Parathyroid adenoma (tissue), 2 donors: ENCODE data around the gene CDS2.

Experiments used
- H2AFZ ChIP-seq: fragments of 300-600 bp; sonication (generic); one replicate; pipeline ENCODE4 v1.7.0; 2017; ENCODE audit warnings: antibody characterized with exemption, mild to moderate bottlenecking
- H3K27ac ChIP-seq: fragments of 300-600 bp; sonication (generic); one replicate; pipeline ENCODE4 v1.7.0; 2017
- H3K27me3 ChIP-seq: fragments of 300-600 bp; sonication (generic); one replicate; pipeline ENCODE4 v1.7.0; 2017; ENCODE audit warnings: low read length; ENCODE audit not compliant: control insufficient read depth, insufficient read depth
- H3K36me3 ChIP-seq: fragments of 300-600 bp; sonication (generic); one replicate; pipeline ENCODE4 v1.7.0; 2017; ENCODE audit warnings: low read length; ENCODE audit not compliant: control insufficient read depth, insufficient read depth
- H3K4me1 ChIP-seq: fragments of 300-600 bp; sonication (generic); one replicate; pipeline ENCODE4 v1.7.0; 2017; ENCODE audit warnings: control low read depth
- H3K4me2 ChIP-seq: fragments of 300-600 bp; sonication (generic); one replicate; pipeline ENCODE4 v1.7.0; 2017; ENCODE audit warnings: low read length
- H3K4me3 ChIP-seq: fragments of 300-600 bp; sonication (generic); one replicate; pipeline ENCODE4 v1.7.0; 2017; ENCODE audit warnings: low read depth, low read length
- H3K79me2 ChIP-seq: fragments of 300-600 bp; sonication (generic); one replicate; pipeline ENCODE4 v1.7.0; 2017; ENCODE audit warnings: control low read depth
- H3K9ac ChIP-seq: fragments of 300-600 bp; sonication (generic); one replicate; pipeline ENCODE4 v1.7.0; 2017; ENCODE audit warnings: mild to moderate bottlenecking
- H3K9me3 ChIP-seq: fragments of 300-600 bp; sonication (generic); one replicate; pipeline ENCODE4 v1.7.0; 2017; ENCODE audit warnings: low read length; ENCODE audit not compliant: control insufficient read depth
- CTCF ChIP-seq: fragments of 300-600 bp; sonication (generic); IDR thresholded peaks from one replicate; pipeline ENCODE4 v1.7.0; 2017; ENCODE audit warnings: antibody characterized with exemption, mild to moderate bottlenecking
- donor health status: primary hyperparathyroidism.

Gene CDS2

GRCh38 chr20:5133998-5134397 lies 7.2 kb downstream of the CDS2 start:
- Histone ChIP-seq H3K79me2 (peaks cover 64% of the 10 kb centered on the region), H3K9ac (no peak overlapping the region), H3K9me3 (no peaks in the 10 kb centered on the region), H2AFZ (no peak overlapping the region), H3K27me3 (no peaks in the 10 kb centered on the region), H3K4me2 (no peak overlapping the region), H3K4me3 (no peak overlapping the region), H3K4me1 (peaks cover 4% of the 10 kb centered on the region), H3K27ac (no peak overlapping the region), H3K36me3 (no peaks in the 10 kb centered on the region)
- TF ChIP-seq CTCF: no peak

GRCh38 chr20:5135363-5136012 lies 8.7 kb downstream of the CDS2 start:
- Histone ChIP-seq H3K9ac (no peak overlapping the region), H3K9me3 (no peaks in the 10 kb centered on the region), H3K4me2 (no peak overlapping the region), H3K4me3 (no peak overlapping the region), H3K27ac (no peak overlapping the region), H3K36me3 (no peaks in the 10 kb centered on the region), H3K27me3 (no peaks in the 10 kb centered on the region), H2AFZ (no peak overlapping the region), H3K79me2 (peaks cover 69% of the 10 kb centered on the region), H3K4me1 (peaks cover 4% of the 10 kb centered on the region)
- no peak for TF ChIP-seq CTCF

- no peak overlapping the region for H3K4me2 ChIP-seq
- no peaks in the 10 kb centered on the region for H3K36me3 ChIP-seq
- H3K79me2 ChIP-seq: peaks cover 71% of the 10 kb centered on the region
- H3K27ac ChIP-seq: no peak overlapping the region
- H2AFZ ChIP-seq: no peak overlapping the region
- no peaks in the 10 kb centered on the region for H3K9me3 ChIP-seq
- H3K4me3 ChIP-seq: no peak overlapping the region
- H3K9ac ChIP-seq: no peak overlapping the region
- no peaks in the 10 kb centered on the region for H3K27me3 ChIP-seq
- no peak for TF ChIP-seq CTCF
- peaks cover 4% of the 10 kb centered on the region for H3K4me1 ChIP-seq
Measured at GRCh38 chr20:5136096-5136495, 9.3 kb downstream of the CDS2 start.

GRCh38 chr20:5140195-5140594 lies 13.4 kb downstream of the CDS2 start:
- H3K27ac ChIP-seq: no peak overlapping the region
- peaks cover 4% of the 10 kb centered on the region for H3K4me1 ChIP-seq

More at GRCh38 chr20:5140195-5140594, 13.4 kb downstream of the CDS2 start:
- Histone ChIP-seq H3K9ac (no peak overlapping the region), H3K36me3 (no peaks in the 10 kb centered on the region), H3K27me3 (no peaks in the 10 kb centered on the region), H3K9me3 (no peaks in the 10 kb centered on the region), H3K4me2 (no peak overlapping the region), H2AFZ (no peak overlapping the region), H3K79me2 (peaks cover 72% of the 10 kb centered on the region), H3K4me3 (no peak overlapping the region)
- TF ChIP-seq CTCF: no peak
